HEK293T (cell line): ENCODE results near the gene ALPI.

Experiments used
- CTCF ChIA-PET: fragments of 350-600 bp; formaldehyde crosslinking; extraction: SDS; loops from one replicate; lab custom pipeline; 2021; ENCODE audit warnings: antibody characterized with exemption, inconsistent platforms; lab: Yijun Ruan, JAX
- POLR2A ChIA-PET: fragments of 350-600 bp; formaldehyde crosslinking; extraction: SDS; loops from one replicate; lab custom pipeline; 2020; ENCODE audit warnings: antibody characterized with exemption, inconsistent platforms; lab: Yijun Ruan, JAX
- DNase-seq: peaks from one replicate; pipeline ENCODE4 v3.0.0; 2012; ENCODE audit warnings: mixed read lengths; ENCODE audit errors: extremely low spot score
- ARNT ChIP-seq: fragments of 450-650 bp; IDR thresholded peaks from 2 replicates; pipeline ENCODE4 v1.6.1; 2017; ENCODE audit warnings: mild to moderate bottlenecking
- BHLHE40 ChIP-seq: fragments of 450-650 bp; IDR thresholded peaks from 2 replicates; pipeline ENCODE4 v1.6.1; 2016; ENCODE audit warnings: mild to moderate bottlenecking, moderate library complexity, borderline replicate concordance
- CTBP1 ChIP-seq: fragments of 450-650 bp; IDR thresholded peaks from 2 replicates; pipeline ENCODE4 v1.6.1; 2016; ENCODE audit warnings: borderline replicate concordance
- ELF4 ChIP-seq: fragments of 450-650 bp; IDR thresholded peaks from 2 replicates; pipeline ENCODE4 v1.6.1; 2017; ENCODE audit warnings: antibody characterized with exemption
- FOXA1 ChIP-seq: fragments of 450-650 bp; IDR thresholded peaks from 2 replicates; pipeline ENCODE4 v1.6.1; 2016; ENCODE audit warnings: mild to moderate bottlenecking
- FOXK2 ChIP-seq: fragments of 450-650 bp; IDR thresholded peaks from 2 replicates; pipeline ENCODE4 v1.6.1; 2016; ENCODE audit warnings: mild to moderate bottlenecking
- FOXM1 ChIP-seq: fragments of 450-650 bp; IDR thresholded peaks from 2 replicates; pipeline ENCODE4 v1.6.1; 2017; ENCODE audit warnings: mild to moderate bottlenecking, borderline replicate concordance
- HDGF ChIP-seq: fragments of 450-650 bp; IDR thresholded peaks from 2 replicates; pipeline ENCODE4 v1.6.1; 2017; ENCODE audit warnings: antibody characterized with exemption, borderline replicate concordance
- L3MBTL2 ChIP-seq: fragments of 450-650 bp; conservative IDR thresholded peaks from 2 replicates; pipeline ENCODE4 v1.6.1; 2016; ENCODE audit warnings: mild to moderate bottlenecking
- LEF1 ChIP-seq: fragments of 450-650 bp; IDR thresholded peaks from 2 replicates; pipeline ENCODE4 v1.6.1; 2017; ENCODE audit warnings: mild to moderate bottlenecking, borderline replicate concordance
- NFRKB ChIP-seq: fragments of 450-650 bp; IDR thresholded peaks from 2 replicates; pipeline ENCODE4 v1.6.1; 2016; ENCODE audit warnings: mild to moderate bottlenecking, moderate library complexity
- SP1 ChIP-seq: fragments of 450-650 bp; IDR thresholded peaks from 2 replicates; pipeline ENCODE4 v1.6.1; 2017
- SUZ12 ChIP-seq: fragments of 450-650 bp; IDR thresholded peaks from 2 replicates; pipeline ENCODE4 v1.6.1; 2016; ENCODE audit warnings: mild to moderate bottlenecking
- TARDBP ChIP-seq: fragments of 450-650 bp; IDR thresholded peaks from 2 replicates; pipeline ENCODE4 v1.6.1; 2016
- ZNF384 ChIP-seq: fragments of 450-650 bp; IDR thresholded peaks from 2 replicates; pipeline ENCODE4 v1.6.1; 2016
- TF ChIP-seq, protein P1 (sequence below): fragments of 450-650 bp; IDR thresholded peaks from 2 replicates; pipeline ENCODE4 v1.6.1; 2016

ALPI gene

DNA sequence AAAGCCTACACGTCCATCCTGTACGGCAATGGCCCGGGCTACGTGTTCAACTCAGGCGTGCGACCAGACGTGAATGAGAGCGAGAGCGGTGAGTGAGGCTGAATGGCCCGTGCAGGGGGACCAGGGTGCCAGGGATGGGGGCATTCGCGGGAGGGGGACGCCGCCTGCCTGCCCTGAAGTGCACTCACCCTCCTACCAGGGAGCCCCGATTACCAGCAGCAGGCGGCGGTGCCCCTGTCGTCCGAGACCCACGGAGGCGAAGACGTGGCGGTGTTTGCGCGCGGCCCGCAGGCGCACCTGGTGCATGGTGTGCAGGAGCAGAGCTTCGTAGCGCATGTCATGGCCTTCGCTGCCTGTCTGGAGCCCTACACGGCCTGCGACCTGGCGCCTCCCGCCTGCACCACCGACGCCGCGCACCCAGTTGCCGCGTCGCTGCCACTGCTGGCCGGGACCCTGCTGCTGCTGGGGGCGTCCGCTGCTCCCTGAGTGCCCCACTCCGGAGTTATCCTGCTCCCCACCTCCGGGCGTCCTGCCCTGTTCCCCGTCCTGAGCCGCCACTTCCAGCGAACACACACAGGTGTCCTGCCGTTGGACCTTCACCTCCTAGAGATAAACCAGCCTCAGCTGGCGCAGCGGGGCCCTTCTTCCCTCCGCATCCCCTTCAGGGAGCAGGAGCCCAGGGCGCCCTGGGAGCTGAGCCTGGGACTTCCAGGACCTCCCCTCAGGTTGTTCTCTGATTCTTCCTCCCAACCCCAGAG, 2.9 kb downstream of the ALPI start:
- TF ChIP-seq L3MBTL2 (no peak), FOXA1 (no peak), SUZ12 (no peak), ZNF384 (no peak), FOXM1 (no peak), CTBP1 (no peak), ELF4 (no peak), FOXK2 (no peak), TARDBP (no peak), ARNT (no peak), SP1 (no peak), HDGF (no peak), NFRKB (no peak), BHLHE40 (no peak), LEF1 (no peak)
- TF ChIP-seq, protein P1, sequence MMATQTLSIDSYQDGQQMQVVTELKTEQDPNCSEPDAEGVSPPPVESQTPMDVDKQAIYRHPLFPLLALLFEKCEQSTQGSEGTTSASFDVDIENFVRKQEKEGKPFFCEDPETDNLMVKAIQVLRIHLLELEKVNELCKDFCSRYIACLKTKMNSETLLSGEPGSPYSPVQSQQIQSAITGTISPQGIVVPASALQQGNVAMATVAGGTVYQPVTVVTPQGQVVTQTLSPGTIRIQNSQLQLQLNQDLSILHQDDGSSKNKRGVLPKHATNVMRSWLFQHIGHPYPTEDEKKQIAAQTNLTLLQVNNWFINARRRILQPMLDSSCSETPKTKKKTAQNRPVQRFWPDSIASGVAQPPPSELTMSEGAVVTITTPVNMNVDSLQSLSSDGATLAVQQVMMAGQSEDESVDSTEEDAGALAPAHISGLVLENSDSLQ, result no peak
- CTCF ChIA-PET, result interaction anchor here (1.1 kb wide), 1 partner anchor 63 kb away, joined by 3 read pairs; no protein-coding TSS in a partner anchor
- POLR2A ChIA-PET, result no interaction called here
- no peak for DNase-seq

DNA sequence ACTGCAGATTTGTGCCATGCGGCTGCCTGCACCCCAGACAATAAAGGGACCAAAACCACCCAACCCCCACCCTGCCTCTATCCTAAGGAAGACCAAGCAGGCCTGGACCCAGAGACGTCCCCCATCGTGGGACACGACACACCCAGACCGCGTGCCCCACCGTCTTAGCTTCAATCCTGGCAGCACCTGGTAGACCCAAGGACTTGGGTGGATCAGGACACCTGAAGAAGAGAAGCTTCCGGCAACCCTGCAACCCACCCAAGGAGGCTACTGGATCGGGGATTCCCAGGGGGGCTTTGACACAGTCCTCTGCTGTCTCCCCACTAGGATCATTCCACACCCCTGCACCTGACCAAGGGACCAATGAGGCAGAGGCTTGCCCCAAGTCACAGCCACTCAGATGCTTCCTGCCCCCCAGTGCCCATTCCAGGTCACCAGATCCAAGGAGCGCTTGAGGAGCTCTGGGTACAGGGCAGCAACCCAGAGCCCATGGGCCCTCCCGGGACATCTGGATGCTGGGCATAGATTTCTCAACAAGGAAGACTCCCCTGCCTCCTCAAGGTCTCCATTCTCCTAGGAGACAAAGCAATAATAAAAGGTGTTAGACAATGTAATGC, 3.6 kb downstream of the ALPI start:
- TF ChIP-seq SUZ12 (no peak), ARNT (no peak), CTBP1 (no peak), L3MBTL2 (no peak), BHLHE40 (no peak), LEF1 (no peak), NFRKB (no peak), TARDBP (no peak), FOXA1 (no peak), HDGF (no peak), FOXM1 (no peak), SP1 (no peak), FOXK2 (no peak)
- TF ChIP-seq, protein P1, result no peak
- POLR2A ChIA-PET, result no interaction called here
- CTCF ChIA-PET, result interaction anchor here (1.1 kb wide), 1 partner anchor 62 kb away, joined by 3 read pairs; no protein-coding TSS in a partner anchor
- no peak for DNase-seq

DNA sequence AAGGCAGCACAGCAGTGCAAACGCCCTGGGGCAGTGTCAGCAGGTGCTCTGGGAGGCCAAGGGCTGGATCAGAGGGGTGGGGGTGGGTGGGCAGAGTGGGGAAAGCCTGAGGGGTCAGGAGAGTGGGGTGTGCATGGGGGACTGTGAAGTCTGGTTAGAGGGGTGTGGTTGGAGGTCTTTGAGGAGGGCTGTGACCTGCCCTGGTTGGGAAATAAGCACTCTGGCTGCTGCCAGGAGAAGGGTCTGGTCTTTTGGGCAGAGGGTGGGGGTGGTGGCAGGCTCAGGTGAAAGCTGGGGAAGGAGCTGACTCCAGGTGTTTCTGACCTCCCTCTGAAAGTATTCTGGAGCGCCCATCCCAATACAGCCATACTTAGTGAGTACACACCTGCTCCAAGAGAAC, 4.2 kb downstream of the ALPI start:
- TF ChIP-seq HDGF (no peak), ZNF384 (no peak), FOXA1 (no peak), BHLHE40 (no peak), SP1 (no peak), L3MBTL2 (no peak), SUZ12 (no peak), ELF4 (no peak), FOXM1 (no peak), LEF1 (no peak)
- no peak for DNase-seq
- ChIA-PET CTCF (no interaction called here), POLR2A (no interaction called here)

DNA sequence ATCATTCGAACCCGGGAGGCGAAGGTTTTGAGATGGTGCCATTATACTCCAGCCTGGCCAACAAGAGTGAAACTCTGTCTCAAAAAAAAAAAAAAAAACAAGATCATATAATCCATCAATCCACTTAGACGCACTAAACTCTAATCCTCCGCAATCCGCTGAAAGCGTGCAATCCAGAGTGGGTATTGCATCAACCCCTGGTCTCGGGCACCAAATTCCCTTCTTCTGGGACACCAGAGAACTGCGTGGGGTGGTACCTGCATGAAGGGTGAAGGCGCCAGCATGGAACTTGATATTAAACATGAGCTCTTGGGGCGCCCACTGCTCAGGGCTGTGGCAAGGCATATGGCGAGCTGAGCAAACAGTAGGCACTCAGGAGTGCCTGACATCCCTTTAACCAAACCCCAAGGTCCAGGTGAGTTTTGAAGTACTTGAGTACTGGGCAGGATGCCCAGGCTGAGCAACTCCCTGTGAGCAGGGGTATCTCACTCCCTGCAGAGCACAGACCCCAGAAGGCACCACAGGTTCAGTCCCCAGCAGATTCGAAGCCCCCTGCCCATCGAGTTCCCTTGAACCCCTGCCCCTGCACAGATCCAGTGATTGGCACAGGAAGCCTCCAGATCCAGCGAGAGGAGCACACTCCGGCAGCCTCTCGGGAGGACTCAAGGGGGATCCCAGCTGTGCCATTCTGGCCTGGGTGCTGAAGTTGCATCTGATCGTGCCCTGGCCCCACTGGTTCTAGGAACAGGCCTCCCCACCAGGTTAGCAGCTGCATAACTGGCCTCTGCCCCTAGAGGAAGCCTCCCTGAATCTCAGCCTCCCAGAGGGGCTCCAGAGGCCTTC, 8.0 kb downstream of the ALPI start:
- TF ChIP-seq LEF1, result no peak
- TF ChIP-seq SP1, result no peak
- no peak for TF ChIP-seq CTBP1
- TF ChIP-seq FOXA1, result no peak
- no peak for TF ChIP-seq FOXK2
- no peak for TF ChIP-seq L3MBTL2
- TF ChIP-seq BHLHE40, result no peak
- no peak for TF ChIP-seq ARNT
- TF ChIP-seq, protein P1, result no peak
- TF ChIP-seq SUZ12, result no peak
- TF ChIP-seq ELF4, result no peak
- no peak for TF ChIP-seq FOXM1
- TF ChIP-seq ZNF384, result no peak
- TF ChIP-seq HDGF, result no peak
- ChIA-PET CTCF (no interaction called here), POLR2A (interaction anchor here (1.0 kb wide), 1 partner anchor 10 kb away, joined by 3 read pairs; no protein-coding TSS in a partner anchor)
- no peak for DNase-seq

DNA sequence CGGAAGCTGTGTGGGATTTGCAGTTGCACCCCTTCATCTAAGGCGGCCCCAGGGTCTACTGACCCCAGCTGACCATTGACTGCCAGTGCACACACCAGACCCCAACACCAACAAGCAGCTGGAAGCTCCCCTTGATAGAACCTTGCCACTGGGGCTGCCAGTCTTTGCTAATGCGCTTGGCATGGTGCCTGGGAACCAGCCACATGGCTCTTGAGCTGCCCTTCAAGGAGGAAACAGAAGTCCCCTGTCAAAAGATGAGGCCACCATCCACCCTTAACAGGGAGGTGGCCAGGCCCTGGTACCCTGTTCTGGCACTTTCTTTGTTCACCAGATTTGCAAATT, 8.6 kb downstream of the ALPI start:
- CTCF ChIA-PET, result interaction anchor here (1.0 kb wide), 2 partner anchors 58 to 98 kb away, joined by 3 read pairs; no protein-coding TSS in a partner anchor
- POLR2A ChIA-PET, result interaction anchor here (1.0 kb wide), 1 partner anchor 9 kb away, joined by 3 read pairs; no protein-coding TSS in a partner anchor
- TF ChIP-seq FOXM1, result no peak
- TF ChIP-seq CTBP1, result no peak
- no peak for DNase-seq
